ENCODE data around the gene FIG4.
"Not testable (repeated sequence)": the region's sequence is repeated elsewhere in the genome, so short reads cannot be mapped to it uniquely, and the experiment has no call there.

Gene FIG4

DNA sequence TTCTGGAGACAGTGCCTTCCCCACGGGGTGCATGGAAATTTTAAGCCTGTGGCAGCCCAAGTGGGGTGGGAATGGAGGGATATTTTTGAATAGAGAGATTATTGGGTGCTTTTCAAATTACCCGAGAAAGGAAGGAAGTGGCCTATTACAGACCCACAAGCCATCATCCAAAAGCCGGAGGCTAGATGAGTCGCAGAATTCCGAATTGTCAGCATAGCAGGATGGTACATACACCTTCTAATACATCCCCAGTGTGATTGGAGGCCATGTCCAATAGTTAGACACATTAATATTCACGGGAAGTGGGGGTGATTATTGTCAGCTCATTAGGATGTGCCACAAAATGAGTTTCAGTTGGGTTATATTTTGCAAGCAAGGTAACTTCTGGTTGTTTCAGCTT is 133.0 kb downstream of the FIG4 start:
- no peak overlapping the region for H4K8ac ChIP-seq (ENCODE audit: low read depth, low read length)
- no peak overlapping the region for H3K14ac ChIP-seq (ENCODE audit: low read length)
- no peaks in the 10 kb centered on the region for H3K4me1 ChIP-seq (ENCODE audit: control insufficient read depth in 1 of 2, insufficient read depth in 2 of 2, low read length in 2 of 2)
- H3K9me3 ChIP-seq (ENCODE audit: insufficient read depth, low read depth, low read length): no peaks in the 10 kb centered on the region
- H2AK5ac ChIP-seq (ENCODE audit: low read length): no peak overlapping the region
- H3K18ac ChIP-seq (ENCODE audit: low read length): no peak overlapping the region
- H3K23ac ChIP-seq (ENCODE audit: low read length): no peak overlapping the region
- no CpG with 5 or more reads among the region's 6 CpGs for WGBS (ENCODE audit: extremely low coverage, insufficient coverage, insufficient read length)
- no peaks in the 10 kb centered on the region for H3K36me3 ChIP-seq (ENCODE audit: control insufficient read depth in 1 of 2, insufficient read depth in 2 of 2, low read length in 2 of 2)
- H3K4ac ChIP-seq (ENCODE audit: low read depth, low read length): no peak overlapping the region
- no peak overlapping the region for H2BK120ac ChIP-seq (ENCODE audit: insufficient read depth, low read length, poor library complexity)
- no peak for DNase-seq
- H2BK5ac ChIP-seq (ENCODE audit: low read depth, low read length, poor library complexity): no peak overlapping the region
- no peak overlapping the region for H3K4me3 ChIP-seq (ENCODE audit: low read depth, low read length)
- no peak overlapping the region for H3K27ac ChIP-seq (ENCODE audit: low read depth, low read length)
- H4K12ac ChIP-seq (ENCODE audit: low read depth, low read length): no peak overlapping the region
- no peak overlapping the region for H4K91ac ChIP-seq (ENCODE audit: low read depth, low read length)
- H3K79me2 ChIP-seq (ENCODE audit: control insufficient read depth, insufficient read depth, low read length, poor library complexity): no peaks in the 10 kb centered on the region
- no peaks in the 10 kb centered on the region for H3K79me1 ChIP-seq (ENCODE audit: low read length)
- H2BK12ac ChIP-seq (ENCODE audit: low read length): no peak overlapping the region
- H2AFZ ChIP-seq (ENCODE audit: insufficient read depth, low read length, poor library complexity): no peak overlapping the region
- no peak overlapping the region for H3K9ac ChIP-seq (ENCODE audit: low read length)
- no peak overlapping the region for H3K4me2 ChIP-seq (ENCODE audit: low read length)
- H3K27me3 ChIP-seq (ENCODE audit: insufficient read depth, low read length): no peaks in the 10 kb centered on the region

DNA sequence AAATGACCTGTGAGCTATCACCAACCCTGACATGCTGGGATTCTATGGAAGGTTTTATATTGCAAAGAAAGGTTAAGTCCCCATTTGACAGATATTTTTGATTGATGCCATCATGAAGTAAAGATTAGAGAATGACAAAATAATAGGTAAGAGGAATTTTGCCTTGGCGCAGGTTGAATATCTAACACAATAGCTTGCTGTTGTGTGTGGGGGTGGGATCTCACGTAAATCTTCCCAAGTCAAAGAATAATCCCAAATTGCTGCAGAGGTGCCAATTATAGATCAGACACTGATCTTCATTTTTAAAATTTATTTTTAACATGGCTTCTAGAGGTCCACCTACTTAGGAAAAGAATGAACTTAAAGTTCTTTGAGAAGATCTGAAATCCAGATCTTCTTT is 135.5 kb downstream of the FIG4 start:
- no peak overlapping the region for H3K4me3 ChIP-seq (ENCODE audit: low read depth, low read length)
- no peak overlapping the region for H3K14ac ChIP-seq (ENCODE audit: low read length)
- H4K8ac ChIP-seq (ENCODE audit: low read depth, low read length): no peak overlapping the region
- no peaks in the 10 kb centered on the region for H3K36me3 ChIP-seq (ENCODE audit: control insufficient read depth in 1 of 2, insufficient read depth in 2 of 2, low read length in 2 of 2)
- no peaks in the 10 kb centered on the region for H3K4me1 ChIP-seq (ENCODE audit: control insufficient read depth in 1 of 2, insufficient read depth in 2 of 2, low read length in 2 of 2)
- H3K4ac ChIP-seq (ENCODE audit: low read depth, low read length): no peak overlapping the region
- H3K18ac ChIP-seq (ENCODE audit: low read length): no peak overlapping the region
- no peak overlapping the region for H3K27ac ChIP-seq (ENCODE audit: low read depth, low read length)
- no peak overlapping the region for H2BK5ac ChIP-seq (ENCODE audit: low read depth, low read length, poor library complexity)
- H4K91ac ChIP-seq (ENCODE audit: low read depth, low read length): no peak overlapping the region
- H2AK5ac ChIP-seq (ENCODE audit: low read length): no peak overlapping the region
- no peak overlapping the region for H2BK120ac ChIP-seq (ENCODE audit: insufficient read depth, low read length, poor library complexity)
- no peaks in the 10 kb centered on the region for H3K9me3 ChIP-seq (ENCODE audit: insufficient read depth, low read depth, low read length)
- no peaks in the 10 kb centered on the region for H3K27me3 ChIP-seq (ENCODE audit: insufficient read depth, low read length)
- DNase-seq: no peak
- H3K79me2 ChIP-seq (ENCODE audit: control insufficient read depth, insufficient read depth, low read length, poor library complexity): no peaks in the 10 kb centered on the region
- no peak overlapping the region for H3K4me2 ChIP-seq (ENCODE audit: low read length)
- no CpG with 5 or more reads among the region's 2 CpGs for WGBS (ENCODE audit: extremely low coverage, insufficient coverage, insufficient read length)
- no peak overlapping the region for H4K12ac ChIP-seq (ENCODE audit: low read depth, low read length)
- H2BK12ac ChIP-seq (ENCODE audit: low read length): no peak overlapping the region
- H2AFZ ChIP-seq (ENCODE audit: insufficient read depth, low read length, poor library complexity): no peak overlapping the region
- no peak overlapping the region for H3K9ac ChIP-seq (ENCODE audit: low read length)
- H3K79me1 ChIP-seq (ENCODE audit: low read length): no peaks in the 10 kb centered on the region
- H3K23ac ChIP-seq (ENCODE audit: low read length): no peak overlapping the region

DNA sequence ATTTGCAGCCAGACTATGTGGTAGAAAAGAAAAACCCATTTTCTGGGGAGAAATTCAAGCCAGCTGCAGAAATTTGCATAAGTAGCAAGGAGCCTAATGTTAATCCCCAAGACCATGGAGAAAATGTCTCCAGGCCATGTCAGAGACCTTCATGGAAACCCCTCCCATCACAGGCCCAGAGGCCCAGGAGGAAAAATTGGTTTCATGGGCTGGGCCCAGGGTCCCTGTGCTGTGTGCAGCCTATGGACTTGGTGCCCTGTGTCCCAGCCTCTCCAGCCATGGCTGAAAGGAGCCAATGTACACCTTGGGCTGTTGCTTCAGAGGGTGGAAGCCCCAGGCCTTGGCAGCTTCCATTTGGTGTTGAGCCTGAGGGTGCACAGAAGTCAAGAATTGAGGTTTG is 140.3 kb downstream of the FIG4 start:
- H3K27ac ChIP-seq (ENCODE audit: low read depth, low read length); H3K4me1 ChIP-seq (ENCODE audit: control insufficient read depth in 1 of 2, insufficient read depth in 2 of 2, low read length in 2 of 2); H3K23ac ChIP-seq (ENCODE audit: low read length); H3K79me2 ChIP-seq (ENCODE audit: control insufficient read depth, insufficient read depth, low read length, poor library complexity); H2AFZ ChIP-seq (ENCODE audit: insufficient read depth, low read length, poor library complexity); H3K18ac ChIP-seq (ENCODE audit: low read length); DNase-seq; H3K79me1 ChIP-seq (ENCODE audit: low read length); H2BK5ac ChIP-seq (ENCODE audit: low read depth, low read length, poor library complexity); H3K4me2 ChIP-seq (ENCODE audit: low read length); H2BK120ac ChIP-seq (ENCODE audit: insufficient read depth, low read length, poor library complexity); H3K9me3 ChIP-seq (ENCODE audit: insufficient read depth, low read depth, low read length); H2AK5ac ChIP-seq (ENCODE audit: low read length); H4K91ac ChIP-seq (ENCODE audit: low read depth, low read length); H3K4me3 ChIP-seq (ENCODE audit: low read depth, low read length); H4K12ac ChIP-seq (ENCODE audit: low read depth, low read length); H3K36me3 ChIP-seq (ENCODE audit: control insufficient read depth in 1 of 2, insufficient read depth in 2 of 2, low read length in 2 of 2); H3K4ac ChIP-seq (ENCODE audit: low read depth, low read length); H4K8ac ChIP-seq (ENCODE audit: low read depth, low read length); H3K9ac ChIP-seq (ENCODE audit: low read length); H2BK12ac ChIP-seq (ENCODE audit: low read length); H3K27me3 ChIP-seq (ENCODE audit: insufficient read depth, low read length); H3K14ac ChIP-seq (ENCODE audit: low read length): not testable (repeated sequence)

DNA sequence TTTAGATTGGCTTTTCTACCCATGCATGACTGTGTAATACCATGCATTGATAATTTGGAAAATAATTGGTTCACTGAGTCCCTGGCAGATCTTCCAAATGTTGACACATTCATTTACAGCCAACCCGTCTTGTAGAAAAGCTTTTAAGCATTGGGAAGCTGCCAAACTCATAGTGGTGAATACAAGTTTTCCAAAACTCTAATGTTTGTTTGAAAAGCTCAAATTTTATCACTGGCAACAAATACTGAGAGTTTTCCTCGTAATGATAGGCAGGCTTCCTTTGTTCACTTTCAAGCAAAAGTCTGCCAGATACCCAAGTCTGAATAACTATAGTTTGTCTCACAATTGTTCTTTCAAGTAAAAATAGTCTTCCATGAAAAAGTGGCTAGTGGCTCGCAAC is 143.0 kb downstream of the FIG4 start:
- H2AK5ac ChIP-seq (ENCODE audit: low read length): no peak overlapping the region
- H2AFZ ChIP-seq (ENCODE audit: insufficient read depth, low read length, poor library complexity): no peak overlapping the region
- no peak overlapping the region for H2BK5ac ChIP-seq (ENCODE audit: low read depth, low read length, poor library complexity)
- H3K4me1 ChIP-seq (ENCODE audit: control insufficient read depth in 1 of 2, insufficient read depth in 2 of 2, low read length in 2 of 2): peaks cover 0 to 2% of the 10 kb centered on the region in 2 experiments
- H3K79me2 ChIP-seq (ENCODE audit: control insufficient read depth, insufficient read depth, low read length, poor library complexity): no peaks in the 10 kb centered on the region
- no peaks in the 10 kb centered on the region for H3K27me3 ChIP-seq (ENCODE audit: insufficient read depth, low read length)
- no peak overlapping the region for H3K18ac ChIP-seq (ENCODE audit: low read length)
- H4K91ac ChIP-seq (ENCODE audit: low read depth, low read length): no peak overlapping the region
- H3K79me1 ChIP-seq (ENCODE audit: low read length): no peaks in the 10 kb centered on the region
- no peak overlapping the region for H3K14ac ChIP-seq (ENCODE audit: low read length)
- H3K36me3 ChIP-seq (ENCODE audit: control insufficient read depth in 1 of 2, insufficient read depth in 2 of 2, low read length in 2 of 2): no peaks in the 10 kb centered on the region
- no CpG with 5 or more reads among the region's 3 CpGs for WGBS (ENCODE audit: extremely low coverage, insufficient coverage, insufficient read length)
- DNase-seq: no peak
- no peak overlapping the region for H3K27ac ChIP-seq (ENCODE audit: low read depth, low read length)
- H2BK12ac ChIP-seq (ENCODE audit: low read length): no peak overlapping the region
- H3K4me3 ChIP-seq (ENCODE audit: low read depth, low read length): no peak overlapping the region
- H4K8ac ChIP-seq (ENCODE audit: low read depth, low read length): no peak overlapping the region
- no peak overlapping the region for H3K4ac ChIP-seq (ENCODE audit: low read depth, low read length)
- H3K9me3 ChIP-seq (ENCODE audit: insufficient read depth, low read depth, low read length): no peaks in the 10 kb centered on the region
- no peak overlapping the region for H3K4me2 ChIP-seq (ENCODE audit: low read length)
- H4K12ac ChIP-seq (ENCODE audit: low read depth, low read length): no peak overlapping the region
- H3K23ac ChIP-seq (ENCODE audit: low read length): no peak overlapping the region
- no peak overlapping the region for H2BK120ac ChIP-seq (ENCODE audit: insufficient read depth, low read length, poor library complexity)
- no peak overlapping the region for H3K9ac ChIP-seq (ENCODE audit: low read length)
